GM19372 (cell line): ENCODE results near the gene GPRIN2.
"Not testable (repeated sequence)": the region's sequence is repeated elsewhere in the genome, so short reads cannot be mapped to it uniquely, and the experiment has no call there.

Experiments used
- ATAC-seq: cut with Tn5 transposase; IDR thresholded peaks from one replicate; pipeline ENCODE4 v1.9.1; 2021; ENCODE audit warnings: mild to moderate bottlenecking, low read depth, moderate library complexity; ENCODE audit not compliant: unreplicated experiment

GPRIN2 gene

DNA sequence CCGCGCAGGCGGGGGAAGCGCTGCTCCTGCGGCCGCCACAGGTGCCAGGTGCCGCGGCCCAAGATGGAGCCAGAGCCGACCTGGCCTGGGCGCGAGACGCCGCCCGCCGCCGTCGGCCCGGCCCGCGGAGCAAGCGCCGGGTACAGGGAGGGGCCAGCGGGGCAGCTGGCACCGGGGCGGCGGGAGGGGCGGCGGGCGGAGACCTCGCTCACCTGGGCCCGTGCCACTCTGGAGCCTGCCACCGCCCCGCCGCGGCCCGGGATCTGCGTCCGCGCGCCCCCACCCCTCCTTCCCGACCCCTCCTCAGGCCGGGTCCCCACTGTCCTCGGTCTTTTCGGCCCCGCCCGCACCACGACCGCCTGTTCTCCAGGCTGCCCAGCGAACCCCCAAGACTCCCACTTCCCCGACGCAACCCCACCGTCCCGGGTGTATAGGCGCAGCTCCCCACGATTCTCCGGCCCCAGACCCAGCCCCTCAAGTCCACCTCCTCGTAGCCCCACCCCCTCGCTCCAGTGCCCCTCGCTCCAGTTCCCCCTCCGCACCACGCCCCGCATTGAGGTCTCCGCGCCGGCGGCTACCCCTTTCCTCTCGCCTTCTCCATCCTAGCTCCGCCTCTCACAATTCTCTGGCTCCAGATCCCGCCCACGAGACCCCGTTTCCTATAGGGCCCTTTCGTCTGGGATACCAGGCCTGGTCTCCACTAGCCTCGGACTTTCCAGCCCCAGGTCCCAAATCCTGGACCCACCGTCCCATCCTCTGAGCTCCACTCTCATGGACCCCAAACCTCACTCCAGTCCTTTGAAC lies at the start of gene GPRIN2:
GPRIN2 (minus strand) TSS at position 144 of the 804 bp plus-strand sequence. CDS start 5,922 bp downstream, outside the sequence.
- ATAC-seq = no peak

DNA sequence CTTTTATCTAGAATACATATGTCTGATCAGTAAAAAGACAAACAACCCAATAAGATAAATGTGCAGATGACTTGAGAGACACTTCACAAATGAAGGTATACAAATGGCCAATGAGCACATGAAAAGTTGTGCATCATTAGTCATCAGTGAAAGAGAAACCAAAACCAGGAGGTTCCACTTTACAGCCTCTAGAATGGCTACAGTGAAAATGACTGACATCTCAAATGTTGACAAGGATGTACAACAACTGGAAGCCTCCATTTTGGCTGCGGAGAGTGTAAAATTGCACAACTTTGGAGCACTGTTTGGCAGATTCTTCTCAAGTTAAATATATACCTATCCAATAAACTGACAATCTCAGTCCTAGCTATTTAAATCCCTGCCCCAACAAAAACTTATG lies 44.1 kb upstream of the GPRIN2 start:
- ATAC-seq = peak; percentile 70

DNA sequence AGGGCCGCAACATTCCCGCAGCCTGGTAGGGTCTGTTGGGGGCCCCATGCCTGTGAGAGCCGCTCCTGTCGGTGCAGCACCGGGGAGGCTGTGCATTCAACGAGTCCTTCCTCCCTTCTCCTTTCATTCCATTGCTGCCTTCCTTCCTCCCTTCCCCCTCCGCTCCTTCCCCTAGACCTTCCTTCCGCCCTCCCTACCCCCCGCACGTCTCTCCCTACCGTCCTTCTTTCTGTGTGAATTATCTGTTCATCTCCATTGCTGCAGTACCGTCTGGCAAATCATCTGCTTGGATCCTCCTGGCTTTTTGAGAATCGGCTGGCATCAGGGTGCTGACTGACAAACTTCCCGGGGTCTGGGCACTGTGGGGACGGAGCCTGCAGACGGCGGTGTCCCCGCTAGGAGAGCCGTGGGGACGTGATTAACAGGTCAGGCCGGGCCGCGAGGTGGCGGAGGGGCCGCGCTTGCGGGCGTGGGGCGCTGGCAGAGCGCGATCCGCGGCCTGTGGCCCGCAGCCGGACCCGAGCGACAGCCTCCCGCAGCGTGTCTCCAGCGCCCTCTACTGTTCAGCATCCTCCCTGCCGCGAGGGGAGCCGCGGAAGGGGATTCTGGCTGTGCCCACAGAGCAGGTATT lies 41.3 kb upstream of the GPRIN2 start:
- peak; percentile 80 for ATAC-seq

DNA sequence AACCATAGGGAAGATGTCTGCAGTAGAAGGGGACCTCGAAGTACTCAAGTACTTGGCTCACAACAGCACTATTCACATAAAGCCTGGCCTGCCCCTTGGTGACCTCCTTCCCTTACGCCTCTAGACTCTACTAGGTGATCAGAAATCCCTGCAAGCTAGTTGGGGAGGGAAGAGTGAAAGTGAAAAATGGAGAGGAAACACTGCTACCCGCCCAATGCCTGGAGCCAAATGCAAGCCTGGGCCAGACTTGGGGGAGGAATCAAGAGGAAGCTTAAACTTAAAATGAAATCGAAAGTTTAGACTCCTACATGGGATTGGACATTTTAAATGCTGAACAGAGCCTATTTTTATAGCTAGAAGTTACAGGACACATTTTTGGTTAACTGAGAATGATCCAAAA lies 40.1 kb upstream of the GPRIN2 start:
- ATAC-seq = not testable (repeated sequence)

GRCh38 chr10:46594453-46595063 lies 38.1 kb upstream of the GPRIN2 start:
- ATAC-seq = not testable (repeated sequence)

- ATAC-seq = not testable (repeated sequence)
These were observed 36.8 kb upstream of the GPRIN2 start for GRCh38 chr10:46593307-46593706.

DNA sequence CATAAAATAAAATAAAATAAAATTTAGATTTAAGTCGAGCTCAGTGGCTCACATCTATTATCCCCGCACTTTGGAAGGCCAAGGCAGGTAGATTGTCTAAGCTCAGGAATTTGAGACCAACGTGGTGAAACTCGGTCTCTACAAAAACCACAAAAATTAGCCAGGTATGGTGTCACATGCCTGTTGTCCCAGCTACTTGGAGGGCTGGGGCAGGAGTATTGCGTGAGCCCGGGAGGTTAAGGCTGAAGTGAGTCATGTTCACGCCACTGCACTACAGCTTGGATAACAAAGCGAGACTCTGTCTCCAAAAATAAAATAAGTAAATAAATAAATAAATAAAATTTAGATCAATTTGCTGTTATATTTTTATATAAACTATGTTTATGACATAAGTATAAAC lies 34.6 kb upstream of the GPRIN2 start:
- ATAC-seq = not testable (repeated sequence)

DNA sequence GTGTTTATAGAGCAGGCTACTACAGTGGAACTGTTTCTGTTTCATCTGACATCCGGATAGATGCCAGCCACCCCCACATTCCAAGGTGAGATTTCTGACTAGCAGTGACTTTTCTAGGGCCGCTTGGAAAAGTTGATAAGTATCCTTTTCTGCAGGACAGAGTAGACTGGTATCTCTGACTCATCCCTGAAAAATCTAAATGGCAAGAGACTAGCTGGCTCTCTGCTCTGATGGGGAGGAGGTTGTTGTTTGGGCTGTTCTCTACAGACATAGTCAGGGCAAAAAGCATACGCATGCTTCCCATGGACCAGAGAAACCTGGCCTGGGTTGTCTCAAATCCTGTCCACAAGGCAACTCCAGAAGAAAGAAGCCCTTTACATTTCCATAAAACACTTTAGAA lies 33.1 kb upstream of the GPRIN2 start:
- ATAC-seq = not testable (repeated sequence)

DNA sequence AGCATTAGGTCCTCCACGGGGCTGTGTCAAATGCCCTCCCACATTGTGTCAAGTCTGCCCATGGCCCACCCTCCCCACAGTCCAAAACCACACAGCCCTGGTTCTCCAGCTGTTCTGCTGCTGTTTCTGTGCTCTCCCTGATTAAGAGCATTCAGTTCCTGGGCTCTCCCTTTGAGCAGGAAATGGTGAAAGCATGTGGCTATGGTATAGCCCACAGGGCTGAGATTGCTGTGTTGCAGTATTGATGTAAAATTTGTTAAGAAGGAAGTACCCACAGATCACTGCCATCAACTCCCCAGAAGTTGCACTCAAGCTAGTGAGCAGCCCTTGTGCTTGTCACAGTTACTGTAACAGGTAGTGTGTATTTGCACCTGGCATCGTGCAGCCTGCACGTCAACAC lies 31.8 kb upstream of the GPRIN2 start:
- ATAC-seq = not testable (repeated sequence)

GRCh38 chr10:46587546-46587945 lies 31.1 kb upstream of the GPRIN2 start:
- not testable (repeated sequence) for ATAC-seq

DNA sequence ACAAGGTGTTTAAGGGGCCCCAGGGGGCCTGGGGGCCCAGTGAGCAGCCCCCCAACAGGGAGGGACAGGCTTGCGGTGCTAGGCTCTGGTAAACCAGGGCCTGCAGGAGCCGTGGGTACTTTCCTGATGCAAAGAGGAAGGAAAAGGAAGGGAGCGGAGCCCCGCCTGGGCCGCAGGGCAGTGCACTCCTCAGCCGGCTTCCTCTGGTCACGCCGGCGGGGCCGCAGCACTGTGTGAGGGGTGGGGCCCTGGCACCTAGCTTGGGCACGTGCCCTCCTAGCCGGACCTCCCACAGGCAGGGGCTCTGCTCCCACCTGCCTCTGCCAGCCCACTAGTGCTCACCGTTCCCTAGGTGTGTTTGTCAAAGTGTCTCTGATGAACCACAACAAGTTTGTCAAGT lies 28.8 kb upstream of the GPRIN2 start:
- not testable (repeated sequence) for ATAC-seq

- not testable (repeated sequence) for ATAC-seq
These were observed 27.7 kb upstream of the GPRIN2 start for GRCh38 chr10:46584196-46584595.

DNA sequence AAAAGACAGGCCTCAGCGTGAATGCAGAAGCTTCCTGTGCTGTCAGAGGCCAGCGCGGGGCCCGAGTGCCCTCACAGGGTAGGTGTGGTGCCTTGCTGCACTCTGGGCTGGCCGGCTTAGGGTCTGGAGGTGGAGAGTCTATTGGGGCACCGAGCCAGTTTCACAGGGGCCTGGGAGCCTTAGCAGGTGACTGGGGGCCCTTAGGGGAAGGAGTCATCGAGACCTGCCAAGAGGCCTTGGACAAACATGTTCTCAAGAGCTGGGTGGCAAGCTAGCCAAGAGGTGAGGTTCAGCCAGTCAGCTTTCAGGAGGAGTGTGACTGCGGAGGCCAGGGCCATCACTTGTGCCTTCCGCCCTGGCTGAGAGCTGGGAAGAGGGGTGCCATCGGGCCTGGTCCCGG lies 26.1 kb upstream of the GPRIN2 start:
- not testable (repeated sequence) for ATAC-seq

- ATAC-seq = not testable (repeated sequence)
These were observed 25.5 kb upstream of the GPRIN2 start for GRCh38 chr10:46581997-46582396.

DNA sequence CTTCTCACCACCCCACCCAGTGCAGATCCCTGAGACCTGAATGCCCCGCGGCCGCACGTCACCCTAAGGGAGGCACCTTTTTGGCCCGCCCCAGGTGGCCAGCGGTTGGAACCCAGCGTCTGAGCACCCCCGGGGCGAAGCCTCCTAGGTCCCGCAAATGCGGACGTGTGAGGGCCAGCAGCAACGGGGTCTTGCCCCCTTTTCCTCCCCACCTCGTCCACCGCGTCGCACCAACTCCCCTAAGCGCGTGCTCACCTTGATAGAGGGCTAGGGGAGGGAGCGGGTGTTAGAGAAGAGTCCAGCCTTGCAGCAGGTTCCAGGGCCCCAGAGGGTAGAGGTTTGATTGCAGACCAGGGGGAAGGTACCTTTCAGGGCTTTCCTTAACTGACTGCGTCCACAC lies 22.9 kb upstream of the GPRIN2 start:
- not testable (repeated sequence) for ATAC-seq

DNA sequence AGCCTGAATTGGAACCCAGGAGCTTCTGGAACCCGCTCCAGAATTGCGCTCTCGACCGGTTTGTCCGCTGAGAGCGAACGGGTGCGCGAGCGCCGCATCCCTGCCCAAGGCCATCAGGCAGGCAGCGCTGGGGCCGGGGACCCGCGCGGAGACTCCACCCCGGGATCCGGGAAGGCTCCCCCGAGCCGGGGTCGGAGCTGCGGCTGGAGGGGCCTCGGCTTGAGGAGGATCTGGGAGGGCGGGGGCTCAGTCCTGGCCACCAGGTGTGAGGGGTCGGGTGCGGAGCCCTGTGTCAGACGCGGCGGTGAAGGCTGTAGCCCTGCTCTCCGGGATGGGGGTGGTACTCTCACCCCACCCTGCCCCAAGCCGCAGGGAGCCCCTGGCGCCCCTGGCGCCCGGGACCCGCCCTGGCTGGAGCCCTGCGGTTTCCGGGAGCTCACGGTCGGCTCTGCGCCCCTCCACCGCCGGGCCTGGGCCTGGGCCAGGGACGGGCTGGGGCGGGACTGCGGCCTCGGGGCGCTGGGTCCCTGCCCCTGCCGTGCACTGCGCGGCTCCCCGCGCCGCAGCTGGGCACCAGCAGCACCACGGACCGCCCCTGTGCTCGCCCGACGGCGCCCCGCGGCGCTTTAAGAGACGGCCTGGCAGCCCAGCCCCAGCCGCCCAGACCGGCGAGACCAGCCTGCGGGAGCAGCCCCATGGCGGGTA lies 22.2 kb upstream of the GPRIN2 start, which contains the start of gene SYT15:
SYT15 (plus strand) TSS at position 655 of the 705 bp plus-strand sequence; CDS start at position 696, 41 bp downstream.
- not testable (repeated sequence) for ATAC-seq

- ATAC-seq = not testable (repeated sequence)
These were observed 21.4 kb upstream of the GPRIN2 start for GRCh38 chr10:46577624-46578473.

- ATAC-seq = not testable (repeated sequence)
These were observed 17.4 kb upstream of the GPRIN2 start for GRCh38 chr10:46573884-46574283.

DNA sequence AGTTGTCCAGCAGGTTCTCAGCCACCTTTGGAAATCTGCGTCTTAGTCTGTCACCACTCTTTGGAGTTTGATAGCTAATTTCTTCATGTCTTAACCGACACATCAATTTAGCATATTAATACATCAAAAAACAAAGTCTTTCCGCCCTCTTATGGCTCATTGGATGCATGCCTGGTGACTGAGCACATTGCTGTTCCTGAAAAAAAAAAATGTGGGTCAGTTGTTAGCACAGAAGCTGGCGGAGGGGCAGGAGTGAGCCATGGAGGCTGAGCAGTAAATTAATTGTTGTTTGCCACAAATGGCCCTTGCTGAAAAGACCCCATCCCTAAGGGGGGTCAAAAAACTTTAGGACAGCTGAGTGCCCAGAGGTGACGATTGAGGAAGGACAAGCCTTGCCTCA lies 16.9 kb upstream of the GPRIN2 start:
- not testable (repeated sequence) for ATAC-seq

DNA sequence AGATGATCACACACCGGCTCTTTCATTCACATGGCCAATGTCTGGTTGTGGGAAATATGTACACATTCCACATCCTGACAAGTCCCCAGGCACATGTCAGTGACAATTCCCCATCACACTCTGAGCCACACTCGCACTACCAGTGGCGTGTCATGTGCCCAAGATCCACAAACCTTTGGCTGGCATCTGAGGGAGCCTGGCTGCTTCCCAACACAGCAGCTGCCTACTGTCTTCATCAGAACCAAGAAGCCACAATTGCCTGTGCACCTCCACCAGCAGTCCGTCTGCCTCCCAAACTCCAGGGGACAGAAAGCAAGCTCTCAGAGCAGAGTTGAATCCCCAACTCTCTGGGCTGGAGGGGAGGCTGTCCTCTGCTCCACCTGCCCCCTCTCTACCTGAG lies 16.3 kb upstream of the GPRIN2 start:
- ATAC-seq = not testable (repeated sequence)
